Kidney capillary endothelial cell (primary cell): Measurements from ENCODE around the gene SMURF1.

Source experiments
- DNase-seq: peaks from one replicate; pipeline ENCODE4 v3.0.0-alpha.2; 2018; ENCODE audit warnings: low spot score

Gene SMURF1

DNA sequence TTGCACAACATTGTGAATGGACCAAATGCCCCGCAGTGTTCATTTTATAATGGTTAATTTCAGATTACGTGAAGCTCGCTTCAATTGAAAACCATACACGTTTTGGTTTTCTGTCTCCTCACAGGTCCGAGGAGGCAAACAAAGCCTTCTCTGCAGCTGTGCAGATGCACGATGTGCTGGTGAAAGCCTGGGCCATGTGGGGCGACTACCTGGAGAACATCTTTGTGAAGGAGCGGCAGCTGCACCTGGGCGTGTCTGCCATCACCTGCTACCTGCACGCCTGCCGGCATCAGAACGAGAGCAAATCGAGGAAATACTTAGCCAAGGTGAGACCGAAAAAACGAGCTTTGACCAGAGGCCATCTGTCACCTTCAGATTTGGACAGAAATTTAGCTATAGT, 155.3 kb downstream of the SMURF1 start:
- no peak for DNase-seq

DNA sequence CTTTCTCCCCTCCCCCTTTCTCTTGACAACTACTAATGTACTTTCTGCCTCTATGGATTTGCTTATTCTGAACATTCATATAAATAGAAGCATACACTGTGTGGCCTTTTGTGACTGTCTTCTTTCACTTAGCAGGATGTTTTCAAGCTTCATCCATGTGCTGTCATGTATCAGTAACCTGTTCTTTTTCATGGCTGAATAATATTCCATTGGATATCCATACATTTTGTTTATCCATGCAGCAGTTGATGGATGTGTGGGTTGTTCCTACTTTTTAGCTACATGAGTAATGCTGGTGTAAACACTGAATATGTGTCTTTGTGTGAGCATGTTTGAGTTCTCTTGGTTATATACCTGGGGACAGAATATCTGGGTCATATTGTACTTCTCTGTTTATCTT, 158.0 kb downstream of the SMURF1 start:
- no peak for DNase-seq

DNA sequence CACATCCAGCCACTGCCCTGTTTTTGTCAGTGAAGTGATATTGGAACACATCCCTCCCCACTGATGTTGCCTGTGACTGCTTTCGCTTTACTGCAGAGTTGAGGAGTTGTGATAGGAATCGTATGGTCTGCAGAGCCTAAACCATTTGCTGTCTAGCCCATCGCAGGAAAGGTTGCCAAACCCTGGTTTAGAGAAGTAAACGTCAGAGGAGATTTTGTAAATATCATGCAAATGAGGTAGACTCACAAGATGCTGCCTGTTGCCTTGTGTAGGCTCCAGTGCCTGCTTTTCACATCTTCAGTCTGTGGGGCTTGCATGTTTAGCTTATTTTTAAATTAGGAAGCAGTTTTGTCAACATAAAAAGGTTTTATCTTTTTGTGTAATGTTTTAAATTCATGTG, 158.5 kb downstream of the SMURF1 start:
- DNase-seq: no peak

DNA sequence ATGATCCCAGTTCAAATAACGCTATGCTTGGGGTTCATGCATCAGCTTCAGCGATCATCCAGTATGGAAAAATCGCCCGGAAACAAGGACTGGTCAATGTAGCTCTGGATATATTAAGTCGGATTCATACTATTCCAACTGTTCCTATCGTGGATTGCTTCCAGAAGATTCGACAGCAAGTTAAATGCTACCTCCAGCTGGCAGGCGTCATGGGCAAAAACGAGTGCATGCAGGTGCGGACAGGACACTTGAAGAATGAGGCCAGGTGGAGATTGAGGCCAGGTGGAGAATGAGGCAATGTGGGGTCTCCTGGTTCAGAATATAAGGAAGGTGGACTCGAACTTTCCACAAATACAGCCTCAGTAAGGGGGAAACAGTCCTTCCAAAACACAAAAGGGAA, 159.8 kb downstream of the SMURF1 start:
- DNase-seq: no peak

DNA sequence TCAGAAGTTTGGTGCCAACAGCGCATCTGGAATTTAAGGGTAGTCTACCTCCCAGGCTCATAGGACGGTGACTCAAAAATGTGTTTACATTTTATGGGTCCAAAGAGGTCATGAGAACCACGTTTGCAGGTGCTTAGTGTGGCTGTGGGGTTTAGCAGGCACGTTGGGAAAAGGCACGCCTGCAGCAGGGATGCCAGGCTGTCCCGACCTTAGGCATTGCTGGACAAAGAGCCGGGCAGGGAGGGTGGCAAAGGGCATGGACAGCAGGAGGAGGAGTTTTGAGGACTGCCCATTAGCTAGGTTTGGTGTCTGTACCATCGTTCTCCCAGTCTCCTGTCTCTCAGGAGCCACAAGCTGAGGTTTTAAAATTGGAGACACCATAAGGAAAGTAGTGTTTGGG, 161.2 kb downstream of the SMURF1 start:
- DNase-seq: no peak

DNA sequence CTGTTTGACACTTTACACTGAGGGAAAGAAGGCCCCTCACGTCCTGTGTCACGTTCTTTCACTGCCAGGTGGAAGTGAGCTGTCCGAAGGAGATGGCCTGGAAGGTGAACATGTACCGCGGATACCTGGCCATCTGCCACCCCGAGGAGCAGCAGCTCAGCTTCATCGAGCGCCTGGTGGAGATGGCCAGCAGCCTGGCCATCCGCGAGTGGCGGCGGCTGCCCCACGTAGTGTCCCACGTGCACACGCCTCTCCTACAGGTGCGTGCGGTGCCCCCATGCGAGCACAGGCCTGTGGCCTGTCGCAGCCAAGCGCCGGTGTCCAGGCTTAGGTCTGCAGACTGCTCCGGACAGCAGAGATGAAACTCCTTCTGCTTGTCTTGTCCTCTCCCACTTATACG, 162.2 kb downstream of the SMURF1 start:
- no peak for DNase-seq

DNA sequence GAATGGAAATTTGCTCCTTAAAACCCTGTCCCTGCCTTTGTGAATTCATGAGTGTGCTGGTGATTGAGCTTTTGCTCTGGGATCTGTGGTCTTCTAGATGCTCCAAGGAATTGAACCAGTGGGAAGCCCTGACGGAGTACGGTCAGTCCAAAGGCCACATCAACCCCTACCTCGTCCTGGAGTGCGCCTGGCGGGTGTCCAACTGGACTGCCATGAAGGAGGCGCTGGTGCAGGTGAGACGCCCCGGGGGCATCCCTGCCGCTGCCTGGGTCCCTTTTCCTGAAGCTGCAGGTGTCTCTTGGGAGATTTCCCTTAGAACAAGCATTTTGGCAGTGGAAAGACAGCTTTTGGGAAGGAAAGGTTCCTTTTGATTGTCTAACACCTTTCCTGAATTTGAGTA, 165.2 kb downstream of the SMURF1 start:
- no peak for DNase-seq
